HepG2 (cell line): ENCODE results near the gene ABCG1. TPM values are rescaled to one million over a fixed set of nuclear protein-coding genes. Genes with fewer than 3 reads are reported as not detected.

Experiments used
- ATAC-seq: fragments of 200-7000 bp; cut with Tn5 transposase; 3 replicates; pipeline ENCODE4 v1.9.1; 2020; ENCODE audit warnings: mild to moderate bottlenecking, moderate library complexity
- BruUV-seq: library from RNA; stranded (reverse); fragments of 400-500 nt; replicated peaks from 2 replicates; lab custom pipeline; 2021; lab: Mats Ljungman, UMichigan
- CTCF ChIA-PET: fragments of 300-600 bp; formaldehyde crosslinking; extraction: SDS; loops from one replicate; lab custom pipeline; 2021; ENCODE audit warnings: low total read pairs, inconsistent platforms, low intra/inter-chr PET ratio; lab: Yijun Ruan, JAX
- POLR2A ChIA-PET: fragments of 350-600 bp; sonication (Branson Sonifier 250); formaldehyde crosslinking; loops from one replicate; lab custom pipeline; 2020; ENCODE audit warnings: antibody characterized with exemption, inconsistent platforms; lab: Yijun Ruan, JAX
- DNase-seq: peaks from one replicate; pipeline ENCODE4 v3.0.0-alpha.2; 2015; ENCODE audit warnings: low spot score
- FAIRE-seq: peaks from 3 replicates; lab custom pipeline; 2011; peaks lifted over from hg19 to GRCh38; lab: Jason Lieb, UNC
- H2AFZ ChIP-seq: one replicate; pipeline ENCODE4 v1.6.1; 2011; ENCODE audit warnings: low read length, inconsistent platforms
- H3K27ac ChIP-seq: fragments of 300-600 bp; 3 replicates; pipeline ENCODE4 v1.8.0; 2011; ENCODE audit warnings: mixed run types, mild to moderate bottlenecking, mixed read lengths, low read length, inconsistent platforms; ENCODE audit not compliant: insufficient read depth; ENCODE audit errors: extremely low read length
- H3K27me3 ChIP-seq, 2 experiments: fragments of 200-600 bp in 1 of 2; 2 replicates in 1 of 2; 3 replicates in 1 of 2; pipeline versions ENCODE4 v1.6.0 to v1.8.0; 2011; ENCODE audit warnings: low read length in 2 of 2, mild to moderate bottlenecking in 2 of 2, moderate library complexity in 2 of 2, inconsistent platforms in 1 of 2; ENCODE audit not compliant: insufficient read depth in 2 of 2, control insufficient read depth in 1 of 2
- H3K36me3 ChIP-seq, 2 experiments: fragments of 200-600 bp in 1 of 2; replicated peaks in 1 of 2; 2 replicates in 1 of 2; 3 replicates in 1 of 2; pipeline versions ENCODE4 v1.5.1 to v1.8.0; 2011; ENCODE audit warnings: low read length in 2 of 2, inconsistent platforms in 1 of 2; ENCODE audit not compliant: insufficient read depth in 2 of 2, control insufficient read depth in 1 of 2
- H3K4me1 ChIP-seq: 2 replicates; pipeline ENCODE4 v1.5.1; 2012; ENCODE audit warnings: low read length, inconsistent platforms; ENCODE audit not compliant: insufficient read depth
- H3K4me2 ChIP-seq: 2 replicates; pipeline ENCODE4 v1.6.0; 2011; ENCODE audit warnings: low read depth, low read length, inconsistent platforms
- H3K4me3 ChIP-seq, 3 experiments: fragments of 200-600 bp in 1 of 3; sonication (generic), shearing (Covaris generic) in 1 of 3; replicated peaks in 1 of 3; 2 replicates each; pipeline ENCODE4 v1.5.1; 2011 to 2016; ENCODE audit warnings: low read length in 3 of 3, inconsistent platforms in 2 of 3, low read depth in 2 of 3, mild to moderate bottlenecking in 2 of 3, control low read depth in 1 of 3, mixed read lengths in 1 of 3; ENCODE audit not compliant: insufficient read depth in 1 of 3
- H3K79me2 ChIP-seq: one replicate; pipeline ENCODE4 v1.6.1; 2011; ENCODE audit warnings: low read length, inconsistent platforms; ENCODE audit not compliant: insufficient read depth
- H3K9ac ChIP-seq: 2 replicates; pipeline ENCODE4 v1.6.0; 2011; ENCODE audit warnings: mild to moderate bottlenecking, low read depth, low read length, inconsistent platforms; ENCODE audit not compliant: insufficient read depth
- H3K9me3 ChIP-seq: 2 replicates; pipeline ENCODE4 v1.5.1; 2012; ENCODE audit warnings: mild to moderate bottlenecking, low read length
- H4K20me1 ChIP-seq: 2 replicates; pipeline ENCODE4 v1.6.0; 2011; ENCODE audit warnings: inconsistent platforms, mild to moderate bottlenecking, low read length, moderate library complexity; ENCODE audit not compliant: insufficient read depth
- ARID5B ChIP-seq: IDR thresholded peaks from 2 replicates; pipeline ENCODE4 v1.4.0; 2020; ENCODE audit warnings: mild to moderate bottlenecking, missing genetic modification reagents
- DR1 ChIP-seq: sonication (generic); formaldehyde crosslinking; IDR thresholded peaks from 2 replicates; pipeline ENCODE4 v1.8.0; 2021; ENCODE audit warnings: mild to moderate bottlenecking, missing genetic modification reagents, inconsistent platforms
- FOXK2 ChIP-seq: fragments of 450-650 bp; IDR thresholded peaks from 2 replicates; pipeline ENCODE4 v1.6.1; 2016
- HHEX ChIP-seq: IDR thresholded peaks from 2 replicates; pipeline ENCODE4 v1.6.1; 2016; ENCODE audit warnings: control low read depth
- HMG20B ChIP-seq: conservative IDR thresholded peaks from 2 replicates; pipeline ENCODE4 v1.6.1; 2016; ENCODE audit warnings: missing genetic modification reagents, missing compliant biosample characterization
- JUNB ChIP-seq: sonication (generic); formaldehyde crosslinking; IDR thresholded peaks from 2 replicates; pipeline ENCODE4 v1.8.0; 2022; ENCODE audit warnings: missing genetic modification reagents, mild to moderate bottlenecking, borderline replicate concordance
- KLF15 ChIP-seq: sonication (generic); formaldehyde crosslinking; IDR thresholded peaks from 2 replicates; pipeline ENCODE4 v1.8.1; 2023; ENCODE audit warnings: borderline replicate concordance, mild to moderate bottlenecking, inconsistent platforms, missing genetic modification reagents, mixed read lengths
- MIXL1 ChIP-seq: IDR thresholded peaks from 2 replicates; pipeline ENCODE4 v1.6.1; 2016
- SNAI1 ChIP-seq: sonication (generic); formaldehyde crosslinking; IDR thresholded peaks from 2 replicates; pipeline ENCODE4 v1.5.0; 2020; ENCODE audit warnings: mild to moderate bottlenecking, missing genetic modification reagents, borderline replicate concordance
- ZNF224 ChIP-seq: sonication (generic); formaldehyde crosslinking; IDR thresholded peaks from 2 replicates; pipeline ENCODE4 v1.5.0; 2020; ENCODE audit warnings: mild to moderate bottlenecking, missing genetic modification reagents
- ZNF790 ChIP-seq: sonication (generic); formaldehyde crosslinking; IDR thresholded peaks from 2 replicates; pipeline ENCODE4 v1.8.0; 2022; ENCODE audit warnings: missing genetic modification reagents, mild to moderate bottlenecking, borderline replicate concordance
- WGBS: methylation state at CpG from one replicate; pipeline ENCODE4 v1.1.6; 2017; ENCODE audit warnings: low lambda C conversion rate; 5-methylcytosine and 5-hydroxymethylcytosine counted together
- in situ Hi-C: cut with HindIII; loops from 2 replicates; pipeline ENCODE4 v1.10.0; 2017; ENCODE audit warnings: low pct_unique_long_range_greater_than_20kb; ENCODE audit not compliant: extremely low pct_ligation_motif_present
- intact Hi-C: fragments of 100-400 bp; cut with micrococcal nuclease; formaldehyde crosslinking; loops from one replicate; pipeline ENCODE4 v1.10.0; 2022; ENCODE audit not compliant: unreplicated experiment
- polyA plus RNA-seq, 8 experiments: library from polyadenylated mRNA; depleted of rRNA in 3 of 8; stranded (reverse) in 7 of 8; unstranded in 1 of 8; fragments of >200 nt; fragmentation: Illumina TruSeq in 4 of 8; extraction: Trizol in 4 of 8; gene quantifications; 2 replicates each; pipeline versions ENCODE4 v1.2.1 to v1.2.3, GENCODE V29; 2011 to 2016; ENCODE audit warnings: low read depth in 4 of 8, missing spikeins in 1 of 8, mixed read lengths in 1 of 8; ENCODE audit not compliant: insufficient read depth in 1 of 8
- total RNA-seq, 5 experiments: library from RNA; depleted of rRNA; stranded (reverse); fragments of >200 nt; fragmentation: Illumina TruSeq; extraction: Trizol; gene quantifications; 2 replicates each; pipeline ENCODE4 v1.2.3, GENCODE V29; 2016; ENCODE audit warnings: low read depth in 1 of 5

ABCG1 gene
- total and polyA plus RNA-seq, 2 of the 13 experiments (the other 11 are each of a cell fraction or from before 2014, with no cell fraction given) = 0.04 TPM; not detected in 1

- no peak for TF ChIP-seq HHEX (CRISPR knock-in tag)
- no peak for TF ChIP-seq KLF15
- TF ChIP-seq FOXK2 = no peak
These were observed 25.2 kb upstream of the ABCG1 start (continued) for GRCh38 chr21:42193721-42194120.

- Histone ChIP-seq H3K79me2 (no peaks in the 10 kb centered on the region), H3K27me3 (peaks cover 3 to 30% of the 10 kb centered on the region in 2 experiments; a peak in 4 of 5 replicates), H3K9me3 (no peaks in the 10 kb centered on the region), H3K4me1 (peaks cover 8% of the 10 kb centered on the region; the same call in 1 of the 2 replicates), H3K9ac (no peak overlapping the region), H3K36me3 (no peaks in the 10 kb centered on the region), H2AFZ (no peak overlapping the region), H4K20me1 (no peaks in the 10 kb centered on the region), H3K4me2 (no peak overlapping the region), H3K4me3 (no peak overlapping the region), H3K27ac (no peak overlapping the region)
- no TSS peak for BruUV-seq
- no peak for FAIRE-seq
- TF ChIP-seq ZNF224 (CRISPR knock-in tag) (no peak), JUNB (CRISPR knock-in tag) (no peak), DR1 (CRISPR knock-in tag) (no peak), HMG20B (CRISPR knock-in tag) (no peak), SNAI1 (CRISPR knock-in tag) (no peak), ZNF790 (no peak), MIXL1 (CRISPR knock-in tag) (no peak), ARID5B (CRISPR knock-in tag) (no peak)
- POLR2A ChIA-PET = no interaction called here
- DNase-seq = no peak
- intact Hi-C loops = no loop called here
- ATAC-seq = no peak
- 0% methylated on average over 4 of the region's 9 CpGs for WGBS
- CTCF ChIA-PET = no interaction called here
- in situ Hi-C loops = no loop called here
These were observed 24.1 kb upstream of the ABCG1 start for GRCh38 chr21:42194863-42195262.
